HepG2 (cell line): ENCODE results near the gene TCF19. TPM values are rescaled to one million over a fixed set of nuclear protein-coding genes. Genes with fewer than 3 reads are reported as not detected.

Experiments
- ATAC-seq: fragments of 200-7000 bp; cut with Tn5 transposase; 3 replicates; pipeline ENCODE4 v1.9.1; 2020; ENCODE audit warnings: mild to moderate bottlenecking, moderate library complexity
- BruUV-seq: library from RNA; stranded (reverse); fragments of 400-500 nt; replicated peaks from 2 replicates; lab custom pipeline; 2021; lab: Mats Ljungman, UMichigan
- CTCF ChIA-PET: fragments of 300-600 bp; formaldehyde crosslinking; extraction: SDS; loops from one replicate; lab custom pipeline; 2021; ENCODE audit warnings: low total read pairs, inconsistent platforms, low intra/inter-chr PET ratio; lab: Yijun Ruan, JAX
- POLR2A ChIA-PET: fragments of 350-600 bp; sonication (Branson Sonifier 250); formaldehyde crosslinking; loops from one replicate; lab custom pipeline; 2020; ENCODE audit warnings: antibody characterized with exemption, inconsistent platforms; lab: Yijun Ruan, JAX
- DNase-seq: peaks from one replicate; pipeline ENCODE4 v3.0.0-alpha.2; 2015; ENCODE audit warnings: low spot score
- FAIRE-seq: peaks from 3 replicates; lab custom pipeline; 2011; peaks lifted over from hg19 to GRCh38; lab: Jason Lieb, UNC
- H2AFZ ChIP-seq: one replicate; pipeline ENCODE4 v1.6.1; 2011; ENCODE audit warnings: low read length, inconsistent platforms
- H3K27ac ChIP-seq: fragments of 300-600 bp; 3 replicates; pipeline ENCODE4 v1.8.0; 2011; ENCODE audit warnings: mixed run types, mild to moderate bottlenecking, mixed read lengths, low read length, inconsistent platforms; ENCODE audit not compliant: insufficient read depth; ENCODE audit errors: extremely low read length
- H3K27me3 ChIP-seq, 2 experiments: fragments of 200-600 bp in 1 of 2; 2 replicates in 1 of 2; 3 replicates in 1 of 2; pipeline versions ENCODE4 v1.6.0 to v1.8.0; 2011; ENCODE audit warnings: low read length in 2 of 2, mild to moderate bottlenecking in 2 of 2, moderate library complexity in 2 of 2, inconsistent platforms in 1 of 2; ENCODE audit not compliant: insufficient read depth in 2 of 2, control insufficient read depth in 1 of 2
- H3K36me3 ChIP-seq, 2 experiments: fragments of 200-600 bp in 1 of 2; replicated peaks in 1 of 2; 2 replicates in 1 of 2; 3 replicates in 1 of 2; pipeline versions ENCODE4 v1.5.1 to v1.8.0; 2011; ENCODE audit warnings: low read length in 2 of 2, inconsistent platforms in 1 of 2; ENCODE audit not compliant: insufficient read depth in 2 of 2, control insufficient read depth in 1 of 2
- H3K4me1 ChIP-seq: 2 replicates; pipeline ENCODE4 v1.5.1; 2012; ENCODE audit warnings: low read length, inconsistent platforms; ENCODE audit not compliant: insufficient read depth
- H3K4me2 ChIP-seq: 2 replicates; pipeline ENCODE4 v1.6.0; 2011; ENCODE audit warnings: low read depth, low read length, inconsistent platforms
- H3K4me3 ChIP-seq, 3 experiments: fragments of 200-600 bp in 1 of 3; sonication (generic), shearing (Covaris generic) in 1 of 3; replicated peaks in 1 of 3; 2 replicates each; pipeline ENCODE4 v1.5.1; 2011 to 2016; ENCODE audit warnings: low read length in 3 of 3, inconsistent platforms in 2 of 3, low read depth in 2 of 3, mild to moderate bottlenecking in 2 of 3, control low read depth in 1 of 3, mixed read lengths in 1 of 3; ENCODE audit not compliant: insufficient read depth in 1 of 3
- H3K79me2 ChIP-seq: one replicate; pipeline ENCODE4 v1.6.1; 2011; ENCODE audit warnings: low read length, inconsistent platforms; ENCODE audit not compliant: insufficient read depth
- H3K9ac ChIP-seq: 2 replicates; pipeline ENCODE4 v1.6.0; 2011; ENCODE audit warnings: mild to moderate bottlenecking, low read depth, low read length, inconsistent platforms; ENCODE audit not compliant: insufficient read depth
- H3K9me3 ChIP-seq: 2 replicates; pipeline ENCODE4 v1.5.1; 2012; ENCODE audit warnings: mild to moderate bottlenecking, low read length
- H4K20me1 ChIP-seq: 2 replicates; pipeline ENCODE4 v1.6.0; 2011; ENCODE audit warnings: inconsistent platforms, mild to moderate bottlenecking, low read length, moderate library complexity; ENCODE audit not compliant: insufficient read depth
- SIN3B ChIP-seq: fragments of 150-350 bp; IDR thresholded peaks from 2 replicates; pipeline ENCODE4 v1.6.1; 2014; ENCODE audit warnings: low read length
- SKIL ChIP-seq: sonication (generic); formaldehyde crosslinking; IDR thresholded peaks from 2 replicates; pipeline ENCODE4 v1.8.0; 2022; ENCODE audit warnings: missing genetic modification reagents, mild to moderate bottlenecking, moderate library complexity, borderline replicate concordance
- SUZ12 ChIP-seq: fragments of 150-350 bp; IDR thresholded peaks from 2 replicates; pipeline ENCODE4 v1.6.1; 2014; ENCODE audit warnings: low read depth, low read length
- TCF12 ChIP-seq, 2 experiments: fragments of 450-650 bp in 1 of 2; sonication (generic) in 1 of 2; formaldehyde crosslinking in 1 of 2; IDR thresholded peaks; 2 replicates each; pipeline versions ENCODE4 v1.6.1 to v1.8.0; 2017 to 2022; ENCODE audit warnings: antibody characterized with exemption in 1 of 2, mild to moderate bottlenecking in 1 of 2, missing genetic modification reagents in 1 of 2, moderate library complexity in 1 of 2
- ZNF749 ChIP-seq: sonication (generic); formaldehyde crosslinking; IDR thresholded peaks from 2 replicates; pipeline ENCODE4 v1.8.0; 2022; ENCODE audit warnings: mild to moderate bottlenecking, missing genetic modification reagents, moderate library complexity, borderline replicate concordance
- WGBS: methylation state at CpG from one replicate; pipeline ENCODE4 v1.1.6; 2017; ENCODE audit warnings: low lambda C conversion rate; 5-methylcytosine and 5-hydroxymethylcytosine counted together
- in situ Hi-C: cut with HindIII; loops from 2 replicates; pipeline ENCODE4 v1.10.0; 2017; ENCODE audit warnings: low pct_unique_long_range_greater_than_20kb; ENCODE audit not compliant: extremely low pct_ligation_motif_present
- intact Hi-C: fragments of 100-400 bp; cut with micrococcal nuclease; formaldehyde crosslinking; loops from one replicate; pipeline ENCODE4 v1.10.0; 2022; ENCODE audit not compliant: unreplicated experiment
- polyA plus RNA-seq, 8 experiments: library from polyadenylated mRNA; depleted of rRNA in 3 of 8; stranded (reverse) in 7 of 8; unstranded in 1 of 8; fragments of >200 nt; fragmentation: Illumina TruSeq in 4 of 8; extraction: Trizol in 4 of 8; gene quantifications; 2 replicates each; pipeline versions ENCODE4 v1.2.1 to v1.2.3, GENCODE V29; 2011 to 2016; ENCODE audit warnings: low read depth in 4 of 8, missing spikeins in 1 of 8, mixed read lengths in 1 of 8; ENCODE audit not compliant: insufficient read depth in 1 of 8
- small RNA-seq, 3 experiments: library from RNA; depleted of rRNA; stranded (forward); fragments of <200 nt; gene quantifications; one replicate each; pipeline ENCODE3, GENCODE V24; 2012; ENCODE audit warnings: low read depth in 2 of 3, low replicate concordance in 1 of 3; ENCODE audit not compliant: insufficient read length in 3 of 3, insufficient read depth in 2 of 3
- total RNA-seq, 5 experiments: library from RNA; depleted of rRNA; stranded (reverse); fragments of >200 nt; fragmentation: Illumina TruSeq; extraction: Trizol; gene quantifications; 2 replicates each; pipeline ENCODE4 v1.2.3, GENCODE V29; 2016; ENCODE audit warnings: low read depth in 1 of 5
- TF ChIP-seq, protein P1 (sequence below): sonication (generic); formaldehyde crosslinking; IDR thresholded peaks from 2 replicates; pipeline ENCODE4 v1.4.0; 2020; ENCODE audit warnings: missing genetic modification reagents, borderline replicate concordance

The TCF19 gene
- total and polyA plus RNA-seq, 2 of the 13 experiments (the other 11 are each of a cell fraction or from before 2014, with no cell fraction given) = 4.9 to 22.2 TPM

DNA sequence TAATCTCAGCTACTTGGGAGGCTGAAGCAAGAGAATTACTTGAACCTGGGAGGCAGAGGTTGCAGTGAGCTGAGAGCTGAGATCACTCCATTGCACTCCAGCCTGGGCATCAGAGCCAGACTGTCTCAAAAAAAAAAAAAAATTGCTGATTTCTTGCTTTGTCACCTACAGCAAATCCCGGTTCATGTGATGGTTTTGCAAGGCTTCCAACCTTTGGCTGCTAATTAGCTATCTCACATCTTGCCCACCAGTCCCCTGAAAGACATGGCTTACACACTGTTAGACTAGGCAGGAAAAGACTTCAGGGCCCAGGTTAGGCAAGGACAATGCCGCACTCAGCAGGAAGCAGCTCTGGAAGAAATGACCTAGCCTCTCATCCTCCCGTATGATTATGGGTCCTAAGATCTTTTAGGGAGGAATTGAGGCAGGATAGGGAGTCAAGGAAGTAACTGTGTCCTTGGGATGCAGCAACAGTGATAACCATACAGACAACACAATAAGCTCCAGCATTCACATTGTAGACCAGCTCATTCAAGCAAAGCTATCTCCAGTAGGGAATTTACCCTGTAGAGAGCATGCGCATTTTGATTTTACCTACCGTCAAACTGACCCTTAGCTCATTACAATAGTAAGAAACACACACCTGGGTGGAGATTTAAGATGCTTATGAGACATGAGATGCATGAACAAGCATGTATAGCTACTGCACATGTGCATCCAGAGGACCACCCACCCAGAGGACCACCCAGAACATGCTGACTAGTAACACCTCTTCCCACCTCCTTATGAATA lies 52.5 kb downstream of the TCF19 start:
- Histone ChIP-seq H3K4me3 (no peak overlapping the region), H3K79me2 (no peaks in the 10 kb centered on the region), H3K36me3 (no peaks in the 10 kb centered on the region), H3K27ac (no peak overlapping the region), H3K4me2 (no peak overlapping the region), H2AFZ (no peak overlapping the region), H3K27me3 (no peaks in the 10 kb centered on the region), H3K9me3 (no peaks in the 10 kb centered on the region), H3K4me1 (peaks cover 46% of the 10 kb centered on the region), H3K9ac (no peak overlapping the region), H4K20me1 (no peaks in the 10 kb centered on the region)
- WGBS = 91% methylated on average over 5 of the region's 5 CpGs
- in situ Hi-C loops (no loop called here), intact Hi-C loops (no loop called here)
- POLR2A ChIA-PET = interaction anchor here (1.5 kb wide), 1 partner anchor 156 kb away, joined by 3 read pairs; no protein-coding TSS in a partner anchor
- TF ChIP-seq, protein P1, sequence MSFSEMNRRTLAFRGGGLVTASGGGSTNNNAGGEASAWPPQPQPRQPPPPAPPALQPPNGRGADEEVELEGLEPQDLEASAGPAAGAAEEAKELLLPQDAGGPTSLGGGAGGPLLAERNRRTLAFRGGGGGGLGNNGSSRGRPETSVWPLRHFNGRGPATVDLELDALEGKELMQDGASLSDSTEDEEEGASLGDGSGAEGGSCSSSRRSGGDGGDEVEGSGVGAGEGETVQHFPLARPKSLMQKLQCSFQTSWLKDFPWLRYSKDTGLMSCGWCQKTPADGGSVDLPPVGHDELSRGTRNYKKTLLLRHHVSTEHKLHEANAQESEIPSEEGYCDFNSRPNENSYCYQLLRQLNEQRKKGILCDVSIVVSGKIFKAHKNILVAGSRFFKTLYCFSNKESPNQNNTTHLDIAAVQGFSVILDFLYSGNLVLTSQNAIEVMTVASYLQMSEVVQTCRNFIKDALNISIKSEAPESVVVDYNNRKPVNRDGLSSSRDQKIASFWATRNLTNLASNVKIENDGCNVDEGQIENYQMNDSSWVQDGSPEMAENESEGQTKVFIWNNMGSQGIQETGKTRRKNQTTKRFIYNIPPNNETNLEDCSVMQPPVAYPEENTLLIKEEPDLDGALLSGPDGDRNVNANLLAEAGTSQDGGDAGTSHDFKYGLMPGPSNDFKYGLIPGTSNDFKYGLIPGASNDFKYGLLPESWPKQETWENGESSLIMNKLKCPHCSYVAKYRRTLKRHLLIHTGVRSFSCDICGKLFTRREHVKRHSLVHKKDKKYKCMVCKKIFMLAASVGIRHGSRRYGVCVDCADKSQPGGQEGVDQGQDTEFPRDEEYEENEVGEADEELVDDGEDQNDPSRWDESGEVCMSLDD (CRISPR knock-in tag) = no peak
- TF ChIP-seq ZNF749 (CRISPR knock-in tag) (0 out of 2 replicates have a peak, but pooled peaks have one; percentile 32), SIN3B (no peak), SKIL (CRISPR knock-in tag) (no peak), TCF12 (IDR thresholded peaks at IDR 0.05) (no peak), TCF12 (CRISPR knock-in tag; IDR thresholded peaks at IDR 0.05) (no peak), SUZ12 (no peak)
- BruUV-seq = no TSS peak
- FAIRE-seq (no peak), DNase-seq (no peak), ATAC-seq (no peak)
- CTCF ChIA-PET = no interaction called here

Small RNA genes within 50 kb of the gene (small RNA-seq; reads per million reads assigned to genes)
- 0 reads per million in 3 experiments for gene POLR2LP1

Other genes starting within 250 kb of the TCF19 start
- gene VARS2, start 244.4 kb upstream of the TCF19 start, total RNA-seq (2016; rRNA removed; fragmentation: Illumina TruSeq; extraction: Trizol) = 45.9 and 71.8 TPM in 2 replicates
- 61.8 and 68.8 TPM in 2 replicates for gene VARS2, start 244.4 kb upstream of the TCF19 start, polyA plus RNA-seq (2011; rRNA removed)
- gene SFTA2, start 226.4 kb upstream of the TCF19 start, total RNA-seq (2016; rRNA removed; fragmentation: Illumina TruSeq; extraction: Trizol) = not detected in 2 replicates
- not detected in 2 replicates for gene SFTA2, start 226.4 kb upstream of the TCF19 start, polyA plus RNA-seq (2011; rRNA removed)
- gene MUCL3, start 217.6 kb upstream of the TCF19 start, total RNA-seq (2016; rRNA removed; fragmentation: Illumina TruSeq; extraction: Trizol) = not detected in 2 replicates
- gene MUCL3, start 217.6 kb upstream of the TCF19 start, polyA plus RNA-seq (2011; rRNA removed) = not detected in 2 replicates
- gene MUC21, start 174.9 kb upstream of the TCF19 start, total RNA-seq (2016; rRNA removed; fragmentation: Illumina TruSeq; extraction: Trizol) = not detected in 2 replicates
- not detected in 2 replicates for gene MUC21, start 174.9 kb upstream of the TCF19 start, polyA plus RNA-seq (2011; rRNA removed)
- not detected in 2 replicates for gene MUC22, start 148.1 kb upstream of the TCF19 start, total RNA-seq (2016; rRNA removed; fragmentation: Illumina TruSeq; extraction: Trizol)
- not detected in 2 replicates for gene MUC22, start 148.1 kb upstream of the TCF19 start, polyA plus RNA-seq (2011; rRNA removed)
- not detected in 2 replicates for gene C6orf15, start 46.0 kb upstream of the TCF19 start, total RNA-seq (2016; rRNA removed; fragmentation: Illumina TruSeq; extraction: Trizol)
- gene C6orf15, start 46.0 kb upstream of the TCF19 start, polyA plus RNA-seq (2011; rRNA removed) = not detected in 2 replicates
- gene PSORS1C1, start 43.8 kb upstream of the TCF19 start, total RNA-seq (2016; rRNA removed; fragmentation: Illumina TruSeq; extraction: Trizol) = 0.02 TPM in 1 of 2 replicates, not detected in the other
- gene PSORS1C1, start 43.8 kb upstream of the TCF19 start, polyA plus RNA-seq (2011; rRNA removed) = 0.01 and 0.24 TPM in 2 replicates
- not detected in 2 replicates for gene CDSN, start 38.1 kb upstream of the TCF19 start, total RNA-seq (2016; rRNA removed; fragmentation: Illumina TruSeq; extraction: Trizol)
- gene CDSN, start 38.1 kb upstream of the TCF19 start, polyA plus RNA-seq (2011; rRNA removed) = not detected in 2 replicates
- gene PSORS1C2, start 19.5 kb upstream of the TCF19 start, total RNA-seq (2016; rRNA removed; fragmentation: Illumina TruSeq; extraction: Trizol) = not detected in 2 replicates
- gene PSORS1C2, start 19.5 kb upstream of the TCF19 start, polyA plus RNA-seq (2011; rRNA removed) = not detected in 2 replicates
- gene CCHCR1, start 787 bp upstream of the TCF19 start, total RNA-seq (2016; rRNA removed; fragmentation: Illumina TruSeq; extraction: Trizol) = 20.2 and 28.2 TPM in 2 replicates
- 14.6 and 17.2 TPM in 2 replicates for gene CCHCR1, start 787 bp upstream of the TCF19 start, polyA plus RNA-seq (2011; rRNA removed)
- 1.2 and 2.5 TPM in 2 replicates for gene POU5F1, start 12.1 kb downstream of the TCF19 start, total RNA-seq (2016; rRNA removed; fragmentation: Illumina TruSeq; extraction: Trizol)
- 6.8 and 7.2 TPM in 2 replicates for gene POU5F1, start 12.1 kb downstream of the TCF19 start, polyA plus RNA-seq (2011; rRNA removed)
- 31.5 and 77.1 TPM in 2 replicates for gene HLA-C, start 113.5 kb downstream of the TCF19 start, total RNA-seq (2016; rRNA removed; fragmentation: Illumina TruSeq; extraction: Trizol)
- 155 and 225 TPM in 2 replicates for gene HLA-C, start 113.5 kb downstream of the TCF19 start, polyA plus RNA-seq (2011; rRNA removed)
- 15.5 and 35.3 TPM in 2 replicates for gene HLA-B, start 198.6 kb downstream of the TCF19 start, total RNA-seq (2016; rRNA removed; fragmentation: Illumina TruSeq; extraction: Trizol)
- gene HLA-B, start 198.6 kb downstream of the TCF19 start, polyA plus RNA-seq (2011; rRNA removed) = 88.9 and 228 TPM in 2 replicates
- 20.5 and 38.1 TPM in 2 replicates for gene MICA, start 245.0 kb downstream of the TCF19 start, total RNA-seq (2016; rRNA removed; fragmentation: Illumina TruSeq; extraction: Trizol)
- gene MICA, start 245.0 kb downstream of the TCF19 start, polyA plus RNA-seq (2011; rRNA removed) = 21.6 and 29.3 TPM in 2 replicates